ENCODE results near the gene GPX3.

GRCh38 chr5:150999704-151000442, 20.5 kb upstream of the GPX3 start:
- no peak for TF ChIP-seq CTCF (IDR thresholded peaks at IDR 0.05)
- TF ChIP-seq POLR2A (IDR thresholded peaks at IDR 0.05), result no peak

All from testis (tissue), 2 donors.